ENCODE data around the gene SGMS1. TPM values are rescaled to one million over a fixed set of nuclear protein-coding genes. Genes with fewer than 3 reads are reported as not detected.
"Not testable (repeated sequence)": the region's sequence is repeated elsewhere in the genome, so short reads cannot be mapped to it uniquely, and the experiment has no call there.

Gene SGMS1
- polyA plus RNA-seq, 4 donors = 54.8 to 64.6 (median 60.5) TPM

GRCh38 chr10:50289196-50289595 lies 334.6 kb downstream of the SGMS1 start:
- no peak for DNase-seq (ENCODE audit: low read depth in 4 of 4, low spot score in 3 of 4)

GRCh38 chr10:50286996-50287803 lies 336.6 kb downstream of the SGMS1 start:
- no peak for DNase-seq (ENCODE audit: low read depth in 4 of 4, low spot score in 3 of 4)

DNA sequence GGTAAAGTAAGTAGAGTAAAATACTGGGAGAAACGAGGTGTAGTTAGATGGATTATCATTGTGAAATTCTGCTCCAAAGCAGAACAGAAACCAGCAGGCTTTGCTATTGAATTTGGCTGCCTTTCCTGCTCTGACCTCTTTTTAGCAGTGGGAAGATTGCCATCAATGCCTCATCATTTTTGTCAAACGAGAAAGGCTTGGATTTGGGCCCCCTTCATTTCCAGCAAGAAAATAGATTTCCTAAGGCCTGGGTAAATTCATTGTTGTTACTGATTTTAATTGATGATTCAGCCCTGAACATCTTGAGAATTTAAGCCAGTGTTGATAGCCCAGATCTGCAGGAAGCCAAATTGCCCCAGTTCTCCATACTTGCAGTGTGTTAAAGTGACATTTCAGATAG lies 337.2 kb downstream of the SGMS1 start:
- DNase-seq (ENCODE audit: low read depth in 4 of 4, low spot score in 3 of 4) = no peak

- no peak for DNase-seq (ENCODE audit: low read depth in 4 of 4, low spot score in 3 of 4)
Measured at GRCh38 chr10:50281967-50282522, 341.7 kb downstream of the SGMS1 start.

DNA sequence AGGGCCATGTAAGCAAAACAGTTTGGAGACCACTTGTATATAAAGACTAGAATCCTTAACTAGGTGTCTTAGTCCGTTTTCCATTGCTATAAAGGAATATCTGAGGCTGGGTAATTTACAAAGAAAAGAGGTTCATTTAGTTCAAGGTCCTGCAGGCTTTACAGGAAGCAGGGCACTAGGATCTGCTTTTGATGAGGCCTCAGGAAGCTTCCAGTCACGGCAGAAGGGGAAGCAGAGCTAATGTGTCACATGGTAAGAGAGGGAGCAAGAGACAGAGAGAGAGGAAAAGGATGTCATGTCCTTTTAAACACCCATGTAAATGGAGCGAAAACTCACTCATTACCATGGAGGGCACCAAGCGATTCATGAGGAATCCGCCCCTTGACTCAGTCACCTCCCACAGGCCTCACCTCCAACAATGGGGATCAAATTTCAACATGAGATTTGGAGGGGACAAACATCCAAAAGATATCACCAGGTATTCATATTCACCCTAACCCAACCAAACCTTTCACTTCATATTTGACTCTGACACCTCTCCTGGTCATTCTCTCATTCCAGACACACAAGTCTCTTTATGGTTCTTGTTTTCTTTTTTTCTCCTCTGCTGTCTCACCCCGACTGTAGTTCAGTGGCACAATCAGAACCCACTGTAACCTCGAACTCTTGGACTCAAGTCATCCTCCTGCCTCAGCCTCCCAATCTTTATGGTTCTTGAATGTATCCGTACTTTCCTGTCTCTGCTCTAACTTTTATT lies 342.4 kb downstream of the SGMS1 start:
- no peak for DNase-seq (ENCODE audit: low read depth in 4 of 4, low spot score in 3 of 4)

DNA sequence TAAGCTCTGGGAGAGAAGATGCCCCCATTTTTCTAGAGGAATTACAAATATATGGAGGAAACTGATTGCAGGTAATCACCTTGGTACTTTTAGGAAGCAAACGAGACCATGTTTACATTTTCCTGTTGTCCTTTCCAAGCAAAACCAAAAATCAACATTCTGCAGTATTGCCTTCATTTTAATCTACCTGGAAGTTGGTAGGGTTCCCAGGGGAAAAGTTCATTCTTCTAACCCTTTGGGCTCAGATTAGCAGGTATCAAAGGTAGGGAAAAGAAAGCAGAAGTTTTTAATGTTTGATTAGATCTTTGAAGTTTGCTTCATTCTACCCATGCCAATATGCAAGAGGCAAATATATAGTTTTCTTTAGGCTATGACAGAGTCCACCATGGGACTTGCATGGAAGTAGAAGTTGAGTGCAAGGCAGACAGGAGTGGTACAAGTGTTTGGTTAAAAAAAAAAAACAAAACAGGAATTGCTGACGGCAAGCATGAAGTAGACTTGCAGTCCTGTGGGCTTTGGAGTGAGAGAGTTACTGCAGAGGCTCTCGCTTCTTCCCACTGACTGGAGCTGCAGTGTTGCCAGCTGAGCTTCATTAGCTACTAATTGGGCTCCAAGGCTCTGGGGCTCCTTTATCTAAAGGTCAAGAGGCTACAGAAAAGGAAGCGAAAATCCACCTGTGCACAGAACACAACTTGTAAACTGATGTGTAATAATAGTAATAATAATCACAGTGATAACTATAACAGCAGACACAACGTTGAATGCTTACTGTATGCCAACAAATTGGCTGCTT lies 343.5 kb downstream of the SGMS1 start:
- no peak for DNase-seq (ENCODE audit: low read depth in 4 of 4, low spot score in 3 of 4)

GRCh38 chr10:50279489-50279888 lies 344.3 kb downstream of the SGMS1 start:
- no peak for DNase-seq (ENCODE audit: low read depth in 4 of 4, low spot score in 3 of 4)

- DNase-seq (ENCODE audit: low read depth in 4 of 4, low spot score in 3 of 4) = peak in 2 of 4 donors; percentile 2 to 8
Measured at GRCh38 chr10:50275650-50276235, 348.0 kb downstream of the SGMS1 start.

- DNase-seq (ENCODE audit: low read depth in 4 of 4, low spot score in 3 of 4) = no peak
Measured at GRCh38 chr10:50272531-50272930, 351.2 kb downstream of the SGMS1 start.

GRCh38 chr10:50271564-50272250 lies 352.0 kb downstream of the SGMS1 start:
- DNase-seq (ENCODE audit: low read depth in 4 of 4, low spot score in 3 of 4) = no peak

GRCh38 chr10:50267877-50268276 lies 355.9 kb downstream of the SGMS1 start:
- not testable (repeated sequence) for DNase-seq (ENCODE audit: low read depth in 4 of 4, low spot score in 3 of 4)

- DNase-seq (ENCODE audit: low read depth in 4 of 4, low spot score in 3 of 4) = not testable (repeated sequence)
Measured at GRCh38 chr10:50262625-50263024, 361.1 kb downstream of the SGMS1 start.

DNA sequence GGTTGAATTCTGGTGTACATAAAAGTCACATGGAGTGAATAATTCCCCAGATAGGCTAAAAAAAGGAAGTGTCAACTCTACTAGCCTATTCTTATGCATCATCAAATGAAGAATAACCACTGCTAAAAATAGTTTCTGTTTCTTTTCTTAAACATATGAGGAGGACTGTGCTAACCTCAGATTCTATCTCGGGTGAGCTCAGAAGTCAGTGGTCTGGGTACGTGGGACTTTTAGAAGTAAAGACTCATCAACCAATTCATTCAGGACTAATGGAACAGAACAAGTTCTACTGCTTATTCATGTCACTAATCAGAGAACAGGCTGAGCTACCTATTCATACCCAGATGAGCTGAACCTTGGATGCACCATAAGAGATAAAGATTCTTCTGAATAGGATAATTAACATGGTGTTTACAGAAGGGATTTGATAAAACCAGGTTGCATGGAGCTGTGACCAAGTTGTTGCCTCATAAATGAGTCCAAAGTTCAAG lies 362.9 kb downstream of the SGMS1 start:
- DNase-seq (ENCODE audit: low read depth in 4 of 4, low spot score in 3 of 4) = no peak

Other genes with a start within 250 kb of the SGMS1 start
- 10 to 100 TPM; 10.5 to 16.3 (median 12.1) TPM for gene ASAH2B, start 116.0 kb upstream of the SGMS1 start, polyA plus RNA-seq (ENCODE audit: insufficient read length in 4 of 4)